K562 (cell line): ENCODE measurements around the gene FAM53A. TPM values are rescaled to one million over a fixed set of nuclear protein-coding genes. Genes with fewer than 3 reads are reported as not detected.

Experiments
- ATAC-seq: fragments of 200-7000 bp; cut with Tn5 transposase; 3 replicates; pipeline ENCODE4 v1.9.1; 2020; ENCODE audit warnings: moderate library complexity
- BruUV-seq: library from RNA; stranded (reverse); fragments of 400-500 nt; replicated peaks from 2 replicates; lab custom pipeline; 2021; lab: Mats Ljungman, UMichigan
- CTCF ChIA-PET: fragments of 300-600 bp; formaldehyde crosslinking; extraction: SDS; loops from one replicate; lab custom pipeline; 2021; ENCODE audit warnings: low intra/inter-chr PET ratio; lab: Yijun Ruan, JAX
- POLR2A ChIA-PET: fragments of 300-600, 350-650 bp; sonication (Branson Sonifier 250); formaldehyde crosslinking; extraction: SDS; loops from one replicate; lab custom pipeline; 2021; ENCODE audit warnings: antibody characterized with exemption, inconsistent platforms; lab: Yijun Ruan, JAX
- DNase-seq, 4 experiments: peaks; one replicate each; pipeline versions ENCODE4 v3.0.0 to v3.0.0-alpha.2; 2011 to 2018; ENCODE audit warnings: low spot score in 3 of 4, mixed read lengths in 3 of 4; ENCODE audit errors: extremely low read depth in 1 of 4
- FAIRE-seq: peaks from 2 replicates; lab custom pipeline; 2011; peaks lifted over from hg19 to GRCh38; lab: Jason Lieb, UNC
- H2AFZ ChIP-seq: 2 replicates; pipeline ENCODE4 v1.6.0; 2011; ENCODE audit warnings: low read depth, low read length, control low read depth, inconsistent platforms
- H3K27ac ChIP-seq: fragments of 200-600 bp; 3 replicates; pipeline ENCODE4 v1.8.0; 2011; ENCODE audit warnings: low read depth, mild to moderate bottlenecking, control low read depth, inconsistent platforms, low read length, moderate library complexity, mixed read lengths; ENCODE audit errors: extremely low read depth
- H3K27me3 ChIP-seq, 2 experiments: fragments of 300-600 bp in 1 of 2; 2 replicates in 1 of 2; 3 replicates in 1 of 2; pipeline versions ENCODE4 v1.6.0 to v1.8.0; 2011; ENCODE audit warnings: inconsistent platforms in 2 of 2, low read length in 2 of 2, mild to moderate bottlenecking in 1 of 2, mixed read lengths in 1 of 2, moderate library complexity in 1 of 2; ENCODE audit not compliant: control insufficient read depth in 2 of 2, insufficient read depth in 2 of 2
- H3K36me3 ChIP-seq: fragments of 300-600 bp; 3 replicates; pipeline ENCODE4 v1.8.0; 2011; ENCODE audit warnings: mild to moderate bottlenecking, low read length, inconsistent platforms; ENCODE audit not compliant: control insufficient read depth, insufficient read depth
- H3K4me1 ChIP-seq, 2 experiments: fragments of 200-600 bp in 1 of 2; replicated peaks in 1 of 2; 2 replicates in 1 of 2; 3 replicates in 1 of 2; pipeline versions ENCODE4 v1.5.1 to v1.8.0; 2011; ENCODE audit warnings: inconsistent platforms in 2 of 2, low read length in 2 of 2, mild to moderate bottlenecking in 1 of 2, mixed read lengths in 1 of 2, moderate library complexity in 1 of 2; ENCODE audit not compliant: control insufficient read depth in 2 of 2, insufficient read depth in 2 of 2
- H3K4me2 ChIP-seq: 2 replicates; pipeline ENCODE4 v1.6.1; 2011; ENCODE audit warnings: low read length, control low read depth, inconsistent platforms, mixed read lengths; ENCODE audit not compliant: insufficient read depth
- H3K4me3 ChIP-seq: fragments of 200-600 bp; sonication (generic), shearing (Covaris generic); 2 replicates; pipeline ENCODE4 v1.5.1; 2016; ENCODE audit warnings: control low read depth, inconsistent platforms
- H3K79me2 ChIP-seq: fragments of 200-600 bp; 3 replicates; pipeline ENCODE4 v1.8.0; 2011; ENCODE audit warnings: low read length, inconsistent platforms; ENCODE audit not compliant: control insufficient read depth, insufficient read depth
- H3K9ac ChIP-seq, 2 experiments: 2 replicates each; pipeline versions ENCODE4 v1.6.0 to v1.6.1; 2011; ENCODE audit warnings: low read depth in 2 of 2, low read length in 2 of 2, control low read depth in 1 of 2, inconsistent platforms in 1 of 2, mild to moderate bottlenecking in 1 of 2, mixed read lengths in 1 of 2; ENCODE audit not compliant: insufficient read depth in 1 of 2
- H3K9me1 ChIP-seq: one replicate; pipeline ENCODE4 v1.6.0; 2011; ENCODE audit warnings: inconsistent platforms, mild to moderate bottlenecking, low read length, moderate library complexity; ENCODE audit not compliant: control insufficient read depth, insufficient read depth
- H3K9me3 ChIP-seq: replicated peaks from 2 replicates; pipeline ENCODE4 v1.5.1; 2011; ENCODE audit warnings: low read depth, low read length, inconsistent platforms; ENCODE audit not compliant: control insufficient read depth, insufficient read depth
- H4K20me1 ChIP-seq: replicated peaks from 2 replicates; pipeline ENCODE4 v1.6.1; 2011; ENCODE audit warnings: low read length, inconsistent platforms, mixed read lengths; ENCODE audit not compliant: control insufficient read depth, insufficient read depth
- MAFK ChIP-seq: IDR thresholded peaks from 2 replicates; pipeline ENCODE4 v1.6.1; 2011; ENCODE audit warnings: low read length, improper control_type of control experiment
- RAD51 ChIP-seq: fragments of 450-650 bp; IDR thresholded peaks from 2 replicates; pipeline ENCODE4 v1.7.1; 2016; ENCODE audit warnings: low read depth, mild to moderate bottlenecking, borderline replicate concordance
- SAP30 ChIP-seq: fragments of 200-600 bp; sonication (generic); IDR thresholded peaks from 2 replicates; pipeline ENCODE4 v1.6.1; 2012; ENCODE audit warnings: borderline replicate concordance, low read depth, mild to moderate bottlenecking, moderate library complexity, low read length, control low read depth, inconsistent platforms; ENCODE audit not compliant: insufficient read depth, poor library complexity, severe bottlenecking
- SMARCA4 ChIP-seq: fragments of 450-650 bp; IDR thresholded peaks from 2 replicates; pipeline ENCODE4 v1.6.1; 2016
- ZC3H4 ChIP-seq: sonication (generic); formaldehyde crosslinking; IDR thresholded peaks from 2 replicates; pipeline ENCODE4 v1.9.0; 2021; ENCODE audit warnings: missing genetic modification reagents, borderline replicate concordance
- ZC3H8 ChIP-seq: fragments of 450-650 bp; IDR thresholded peaks from 2 replicates; pipeline ENCODE4 v1.6.1; 2017
- WGBS: fragments of 100-300 bp; shearing (Covaris generic); methylation state at CpG from one replicate; pipeline ENCODE4 v1.1.6; 2016; ENCODE audit warnings: low coverage, mixed read lengths; ENCODE audit not compliant: insufficient coverage; ENCODE audit errors: missing lambda C conversion rate; 5-methylcytosine and 5-hydroxymethylcytosine counted together
- in situ Hi-C: fragments of 300-500 bp; cut with MboI; formaldehyde crosslinking; loops from 4 replicates; pipeline ENCODE4 v1.15.0; 2018; ENCODE audit warnings: inconsistent platforms, mixed read lengths
- intact Hi-C: fragments of 100-400 bp; cut with micrococcal nuclease; formaldehyde crosslinking; loops from 2 replicates; pipeline ENCODE4 v1.14.2; 2022
- polyA plus RNA-seq, 8 experiments: library from polyadenylated mRNA; depleted of rRNA in 4 of 8; stranded (reverse) in 5 of 8; unstranded in 3 of 8; fragments of >200 nt; fragmentation: Nextera tagmentation in 2 of 8; fragmentation: Illumina TruSeq in 1 of 8; extraction: Ambion mirVana in 2 of 8; extraction: Trizol in 1 of 8; gene quantifications; 2 replicates each; pipeline versions ENCODE4 v1.2.1 to v1.2.3, GENCODE V29; 2011 to 2014; ENCODE audit warnings: inconsistent platforms in 1 of 8, missing spikeins in 1 of 8
- total RNA-seq, 7 experiments: library from RNA; depleted of rRNA in 6 of 7; stranded (reverse); fragments of >200 nt in 6 of 7; fragmentation: Illumina TruSeq in 2 of 7; extraction: Trizol in 2 of 7; gene quantifications; 2 replicates each; pipeline versions ENCODE4 v1.2.1 to v1.2.3, GENCODE V29; 2011 to 2021; ENCODE audit warnings: low replicate concordance in 1 of 7
- TF ChIP-seq, protein P1 (sequence below): fragments of 450-650 bp; IDR thresholded peaks from 2 replicates; pipeline ENCODE4 v1.7.1; 2018; ENCODE audit warnings: mild to moderate bottlenecking, low read depth; ENCODE audit not compliant: partially characterized antibody

Gene FAM53A
- total and polyA plus RNA-seq, 9 of the 15 experiments (the other 6 are each of a cell fraction or from before 2014, with no cell fraction given): 0.53 to 2.7 (median 1.4) TPM; not detected in 2

- Histone ChIP-seq H3K4me2 (no peak overlapping the region), H3K4me1 (peaks cover 0 to 48% of the 10 kb centered on the region in 2 experiments; a peak in 2 of 5 replicates), H3K9me1 (no peaks in the 10 kb centered on the region), H3K9me3 (no peaks in the 10 kb centered on the region), H3K9ac (peak overlapping the region in 1 of 2 experiments; percentile 19; a peak in 2 of 4 replicates), H3K27ac (no peak overlapping the region), H3K27me3 (peaks cover 22 to 79% of the 10 kb centered on the region in 2 experiments; a peak in 4 of 5 replicates), H3K36me3 (no peaks in the 10 kb centered on the region), H4K20me1 (no peaks in the 10 kb centered on the region; the same call in 1 of the 2 replicates), H2AFZ (no peak overlapping the region), H3K79me2 (no peaks in the 10 kb centered on the region), H3K4me3 (no peak overlapping the region)
- FAIRE-seq: no peak
- BruUV-seq: no TSS peak
- intact Hi-C loops: no loop called here
- POLR2A ChIA-PET: interaction anchor here (0.6 kb wide), 1 partner anchor 13 kb away, joined by 3 read pairs; no protein-coding TSS in a partner anchor
- DNase-seq: no peak
- 24% methylated on average over 25 of the region's 28 CpGs for WGBS
- TF ChIP-seq MAFK (no peak), SMARCA4 (no peak), ZC3H8 (no peak), SAP30 (no peak), RAD51 (no peak), ZC3H4 (CRISPR knock-in tag) (no peak)
- TF ChIP-seq, protein P1, sequence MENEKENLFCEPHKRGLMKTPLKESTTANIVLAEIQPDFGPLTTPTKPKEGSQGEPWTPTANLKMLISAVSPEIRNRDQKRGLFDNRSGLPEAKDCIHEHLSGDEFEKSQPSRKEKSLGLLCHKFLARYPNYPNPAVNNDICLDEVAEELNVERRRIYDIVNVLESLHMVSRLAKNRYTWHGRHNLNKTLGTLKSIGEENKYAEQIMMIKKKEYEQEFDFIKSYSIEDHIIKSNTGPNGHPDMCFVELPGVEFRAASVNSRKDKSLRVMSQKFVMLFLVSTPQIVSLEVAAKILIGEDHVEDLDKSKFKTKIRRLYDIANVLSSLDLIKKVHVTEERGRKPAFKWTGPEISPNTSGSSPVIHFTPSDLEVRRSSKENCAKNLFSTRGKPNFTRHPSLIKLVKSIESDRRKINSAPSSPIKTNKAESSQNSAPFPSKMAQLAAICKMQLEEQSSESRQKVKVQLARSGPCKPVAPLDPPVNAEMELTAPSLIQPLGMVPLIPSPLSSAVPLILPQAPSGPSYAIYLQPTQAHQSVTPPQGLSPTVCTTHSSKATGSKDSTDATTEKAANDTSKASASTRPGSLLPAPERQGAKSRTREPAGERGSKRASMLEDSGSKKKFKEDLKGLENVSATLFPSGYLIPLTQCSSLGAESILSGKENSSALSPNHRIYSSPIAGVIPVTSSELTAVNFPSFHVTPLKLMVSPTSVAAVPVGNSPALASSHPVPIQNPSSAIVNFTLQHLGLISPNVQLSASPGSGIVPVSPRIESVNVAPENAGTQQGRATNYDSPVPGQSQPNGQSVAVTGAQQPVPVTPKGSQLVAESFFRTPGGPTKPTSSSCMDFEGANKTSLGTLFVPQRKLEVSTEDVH: no peak
- no peak for ATAC-seq
- in situ Hi-C loops: no loop called here
- CTCF ChIA-PET: no interaction called here
Observed at GRCh38 chr4:1642196-1642951, 41.7 kb downstream of the FAM53A start.
